DMS53 treated with DMSO at 0.1 percent for 48 hours (cell line): ENCODE data around the gene CATSPER3.

ENCODE experiments used
- DNase-seq: peaks from one replicate; lab custom pipeline; 2025; ENCODE audit not compliant: unreplicated experiment; lab: John Stamatoyannopoulos, UW

CATSPER3 gene

GRCh38 chr5:135040034-135040332 is 72.3 kb downstream of the CATSPER3 start:
- DNase-seq = no peak

- DNase-seq = no peak
These were observed 72.8 kb downstream of the CATSPER3 start for GRCh38 chr5:135040333-135041144.

GRCh38 chr5:135041145-135041587 is 73.5 kb downstream of the CATSPER3 start:
- no peak for DNase-seq

- no peak for DNase-seq
These were observed 74.0 kb downstream of the CATSPER3 start for GRCh38 chr5:135041726-135042125.

- no peak for DNase-seq
These were observed 74.9 kb downstream of the CATSPER3 start for GRCh38 chr5:135042595-135042994.

GRCh38 chr5:135045488-135045887 is 77.8 kb downstream of the CATSPER3 start:
- DNase-seq = no peak

- DNase-seq = no peak
These were observed 79.1 kb downstream of the CATSPER3 start for GRCh38 chr5:135046661-135047346.

- no peak for DNase-seq
These were observed 79.6 kb downstream of the CATSPER3 start for GRCh38 chr5:135047347-135047695.

- no peak for DNase-seq
These were observed 80.6 kb downstream of the CATSPER3 start for GRCh38 chr5:135048286-135048685.

GRCh38 chr5:135048930-135049329 is 81.2 kb downstream of the CATSPER3 start:
- no peak for DNase-seq

GRCh38 chr5:135050244-135050767 is 82.6 kb downstream of the CATSPER3 start:
- no peak for DNase-seq

- DNase-seq = no peak
These were observed 83.7 kb downstream of the CATSPER3 start for GRCh38 chr5:135051399-135051798.

- no peak for DNase-seq
These were observed 84.2 kb downstream of the CATSPER3 start for GRCh38 chr5:135051872-135052271.

- no peak for DNase-seq
These were observed 84.9 kb downstream of the CATSPER3 start for GRCh38 chr5:135052511-135053145.

- peak; percentile 21 for DNase-seq
These were observed 85.6 kb downstream of the CATSPER3 start for GRCh38 chr5:135053278-135053677.

- peak; percentile 73 for DNase-seq
These were observed 86.3 kb downstream of the CATSPER3 start for GRCh38 chr5:135053989-135054388.

GRCh38 chr5:135054546-135054945 is 86.8 kb downstream of the CATSPER3 start:
- no peak for DNase-seq

GRCh38 chr5:135055396-135055795 is 87.7 kb downstream of the CATSPER3 start:
- no peak for DNase-seq

GRCh38 chr5:135056316-135057030 is 88.8 kb downstream of the CATSPER3 start:
- DNase-seq = no peak

- DNase-seq = no peak
These were observed 89.5 kb downstream of the CATSPER3 start for GRCh38 chr5:135057233-135057632.

GRCh38 chr5:135058331-135058732 is 90.6 kb downstream of the CATSPER3 start:
- DNase-seq = no peak
